Measurements from ENCODE around the gene BAIAP2L1. TPM values are rescaled to one million over a fixed set of nuclear protein-coding genes. Genes with fewer than 3 reads are reported as not detected.
"Not testable (repeated sequence)": the region's sequence is repeated elsewhere in the genome, so short reads cannot be mapped to it uniquely, and the experiment has no call there.

Gene BAIAP2L1
- total RNA-seq, 2 donors from 2014 or later = 67.2 to 70.9 TPM

GRCh38 chr7:98406827-98407226 lies 5.9 kb upstream of the BAIAP2L1 start:
- intact Hi-C loops (cut with DNase I, micrococcal nuclease) = no loop called here
- ATAC-seq (no peak), DNase-seq (no peak)

DNA sequence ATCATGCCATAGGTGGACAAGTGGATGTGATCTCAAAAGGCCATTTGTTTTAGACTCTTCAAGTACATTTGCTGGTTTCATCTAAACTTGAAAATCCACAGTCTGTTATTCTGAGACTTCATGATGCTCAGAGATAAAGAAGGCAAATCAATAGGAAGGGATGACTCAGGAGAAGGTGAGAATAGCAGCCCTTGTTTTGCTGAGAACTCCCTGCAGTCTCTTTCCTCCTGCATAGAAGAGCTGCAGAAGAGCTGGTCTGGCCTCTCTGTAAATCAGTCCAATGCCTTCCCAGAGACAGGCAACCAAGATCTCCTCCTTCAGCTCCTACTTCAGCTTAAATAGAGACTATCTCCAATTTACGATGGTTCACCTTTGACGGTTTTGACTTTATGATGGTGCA lies 4.0 kb upstream of the BAIAP2L1 start:
- intact Hi-C loops (cut with DNase I, micrococcal nuclease) = no loop called here

GRCh38 chr7:98399890-98400541 lies 874 bp downstream of the BAIAP2L1 start:
- no peak for DNase-seq
- intact Hi-C loops (cut with DNase I, micrococcal nuclease) = no loop called here
- ATAC-seq = no peak

More for the DNA sequence above, 4.0 kb upstream of the BAIAP2L1 start:
- DNase-seq = no peak
- no peak for ATAC-seq

DNA sequence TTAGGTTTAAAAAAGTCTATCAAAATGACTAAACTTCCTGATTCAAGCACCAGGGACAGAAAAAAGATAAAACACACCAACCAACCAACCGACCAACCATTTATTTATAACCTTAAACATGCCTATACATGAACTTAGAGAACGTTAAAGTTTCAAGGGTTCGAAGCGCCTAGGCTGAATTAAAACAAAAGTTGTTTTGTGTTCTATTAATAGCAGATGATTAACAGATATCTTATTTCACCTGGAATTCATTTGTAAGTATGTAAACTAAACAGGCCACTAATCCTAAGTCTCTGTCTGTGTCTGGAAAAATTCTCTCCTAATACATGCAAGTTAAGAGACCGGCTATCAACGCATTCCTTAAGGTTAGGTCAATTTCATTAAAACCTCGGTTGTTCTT lies 1.4 kb downstream of the BAIAP2L1 start:
- no peak for DNase-seq
- intact Hi-C loops (cut with DNase I, micrococcal nuclease) = no loop called here
- ATAC-seq = no peak

GRCh38 chr7:98398567-98399372 lies 2.1 kb downstream of the BAIAP2L1 start:
- intact Hi-C loops (cut with DNase I, micrococcal nuclease) = no loop called here
- DNase-seq (no peak), ATAC-seq (peak; percentile 1)

DNA sequence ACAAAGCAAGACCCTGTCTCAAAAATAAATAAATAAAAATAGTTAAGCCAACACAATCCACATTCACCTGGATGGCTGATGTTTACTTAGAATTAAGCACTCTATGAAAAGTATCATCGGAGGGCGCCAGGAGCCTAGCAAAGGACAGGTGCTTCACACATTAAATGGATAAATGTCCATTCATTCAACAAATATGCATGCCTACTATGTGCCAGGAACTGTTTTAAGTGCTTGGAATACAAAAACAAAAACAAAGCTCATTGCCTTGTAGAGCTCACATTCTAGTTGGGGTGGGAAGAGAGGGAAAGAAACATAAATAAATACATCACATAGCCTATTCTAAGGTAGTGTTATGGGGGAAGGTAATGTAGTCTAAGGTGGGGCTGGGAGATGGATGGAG lies 4.1 kb downstream of the BAIAP2L1 start:
- DNase-seq (no peak), ATAC-seq (no peak)
- intact Hi-C loops (cut with DNase I, micrococcal nuclease) = no loop called here

DNA sequence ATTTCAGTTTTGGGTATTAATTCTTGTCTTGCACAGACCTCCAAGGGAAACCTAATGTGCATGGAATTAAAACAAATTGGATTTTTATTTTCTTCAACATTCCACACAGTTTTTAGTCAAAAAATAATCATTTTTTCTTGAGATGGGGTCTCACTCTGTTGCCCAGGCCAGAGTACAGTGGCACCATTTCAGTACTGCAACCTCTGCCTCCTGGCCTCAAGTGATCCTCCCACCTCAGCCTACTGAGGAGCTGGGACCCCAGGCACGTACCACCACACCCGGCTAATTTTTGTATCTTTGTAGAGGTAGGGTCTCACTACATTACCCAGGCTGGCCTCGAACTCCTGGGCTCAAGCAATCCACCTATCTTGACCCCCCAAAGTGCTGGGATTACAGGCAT lies 4.9 kb downstream of the BAIAP2L1 start:
- DNase-seq (no peak), ATAC-seq (no peak)
- intact Hi-C loops (cut with DNase I, micrococcal nuclease) = no loop called here

DNA sequence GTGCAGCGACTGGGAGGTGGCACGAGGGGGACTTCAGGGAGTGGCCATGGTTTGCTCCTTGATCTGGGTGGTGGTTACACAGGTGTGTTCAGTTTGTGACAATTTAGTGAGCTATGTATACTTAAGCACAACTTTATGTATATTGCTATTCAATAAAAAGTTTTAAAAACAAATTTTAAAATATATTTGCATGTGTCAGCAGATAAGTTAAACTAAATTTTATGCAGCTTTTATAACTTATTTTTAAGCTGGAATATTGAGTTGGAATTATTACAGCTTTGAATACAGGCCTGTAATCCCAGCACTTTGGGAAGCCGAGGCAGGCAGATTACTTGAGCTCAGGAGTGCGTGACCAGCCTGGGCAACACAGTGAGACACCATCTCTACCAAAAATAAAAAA lies 5.4 kb downstream of the BAIAP2L1 start:
- ATAC-seq (peak; percentile 24), DNase-seq (no peak)
- intact Hi-C loops (cut with DNase I, micrococcal nuclease) = no loop called here

DNA sequence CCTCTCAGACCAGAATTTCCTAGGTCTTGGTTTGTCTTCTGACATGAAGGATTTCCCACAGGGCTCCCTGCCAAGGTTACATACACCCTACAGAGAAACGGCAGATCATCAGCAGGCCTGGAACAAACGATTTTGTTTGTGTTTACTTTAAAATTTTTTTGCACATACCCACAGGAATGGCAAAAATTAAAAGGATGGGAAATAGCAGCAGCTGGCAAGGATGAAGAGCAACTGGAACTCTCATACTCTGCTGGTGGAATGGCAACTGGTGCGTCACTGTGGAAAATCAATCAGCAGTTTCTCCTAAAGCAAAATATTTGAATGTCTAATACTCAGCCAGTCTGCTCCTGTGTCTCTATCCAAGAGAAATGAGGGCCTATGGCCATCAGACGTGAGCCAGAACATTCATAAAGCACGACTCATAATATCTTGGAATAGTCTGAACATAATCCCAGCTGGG lies 6.5 kb downstream of the BAIAP2L1 start:
- intact Hi-C loops (cut with DNase I, micrococcal nuclease) = no loop called here
- no peak for DNase-seq
- ATAC-seq = no peak

DNA sequence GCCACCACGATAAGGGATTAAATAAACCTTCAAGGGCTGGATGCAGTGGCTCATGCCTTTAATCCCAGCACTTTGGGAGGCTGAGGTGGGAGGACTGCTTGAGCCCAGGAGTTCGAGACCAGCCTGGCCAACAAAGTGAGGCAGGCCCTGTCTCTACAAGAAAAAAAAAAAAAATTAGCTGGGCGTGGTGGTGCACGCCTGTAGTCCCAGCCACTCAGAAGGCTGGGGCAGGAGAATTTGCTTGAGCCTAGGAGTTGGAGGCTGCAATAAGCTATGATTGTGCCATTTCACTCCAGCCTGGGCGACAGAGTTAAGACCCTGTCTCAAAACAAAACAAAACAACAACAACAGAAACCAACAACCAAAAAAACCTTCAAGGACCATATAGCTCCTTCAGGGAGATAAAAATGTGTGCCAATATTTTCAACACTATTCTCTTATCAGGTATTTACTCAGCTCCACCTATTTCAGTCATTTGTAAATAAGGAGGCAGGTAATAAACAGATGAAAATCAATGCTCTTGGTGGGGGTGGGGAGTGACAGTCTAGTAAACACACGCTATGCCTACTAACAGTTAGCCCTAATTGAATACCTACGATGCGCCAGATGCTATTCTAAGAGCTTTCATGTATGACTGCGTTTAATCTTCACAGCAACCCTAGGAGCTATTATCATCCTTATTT lies 13.2 kb downstream of the BAIAP2L1 start:
- DNase-seq = no peak
- peak; percentile 57 for ATAC-seq
- intact Hi-C loops (cut with DNase I, micrococcal nuclease) = no loop called here

DNA sequence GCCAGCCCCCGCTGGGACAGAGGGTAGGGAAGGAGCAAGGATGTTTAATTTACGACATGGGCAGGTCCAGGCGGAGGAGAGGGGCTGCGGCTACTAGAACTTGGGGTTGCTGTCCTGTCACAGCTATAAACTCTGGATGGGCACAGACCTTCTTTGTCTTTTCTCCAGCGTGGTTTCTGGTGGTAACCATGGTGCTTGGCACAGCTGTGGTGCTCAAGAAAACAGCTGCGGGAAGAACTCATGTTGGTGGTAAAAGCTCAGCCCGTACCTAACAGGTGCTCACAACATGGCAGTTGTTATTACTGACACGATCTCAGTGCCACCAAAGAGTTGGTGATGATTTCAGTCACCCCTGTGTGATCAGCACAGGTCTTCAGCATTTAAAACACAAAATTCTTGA lies 13.8 kb downstream of the BAIAP2L1 start:
- DNase-seq (no peak), ATAC-seq (no peak)
- intact Hi-C loops (cut with DNase I, micrococcal nuclease) = no loop called here

- DNase-seq; intact Hi-C loops (cut with DNase I, micrococcal nuclease): not testable (repeated sequence)
Observed at GRCh38 chr7:98385532-98385931, 15.4 kb downstream of the BAIAP2L1 start.

GRCh38 chr7:98378210-98378819 lies 22.6 kb downstream of the BAIAP2L1 start:
- no peak for ATAC-seq
- no peak for DNase-seq
- intact Hi-C loops (cut with DNase I, micrococcal nuclease) = no loop called here

More at GRCh38 chr7:98385532-98385931, 15.4 kb downstream of the BAIAP2L1 start:
- ATAC-seq = not testable (repeated sequence)

GRCh38 chr7:98376711-98377110 lies 24.2 kb downstream of the BAIAP2L1 start:
- DNase-seq (no peak), ATAC-seq (no peak)
- intact Hi-C loops (cut with DNase I, micrococcal nuclease) = no loop called here

GRCh38 chr7:98375664-98376063 lies 25.2 kb downstream of the BAIAP2L1 start:
- DNase-seq (no peak), ATAC-seq (no peak)
- intact Hi-C loops (cut with DNase I, micrococcal nuclease) = no loop called here

DNA sequence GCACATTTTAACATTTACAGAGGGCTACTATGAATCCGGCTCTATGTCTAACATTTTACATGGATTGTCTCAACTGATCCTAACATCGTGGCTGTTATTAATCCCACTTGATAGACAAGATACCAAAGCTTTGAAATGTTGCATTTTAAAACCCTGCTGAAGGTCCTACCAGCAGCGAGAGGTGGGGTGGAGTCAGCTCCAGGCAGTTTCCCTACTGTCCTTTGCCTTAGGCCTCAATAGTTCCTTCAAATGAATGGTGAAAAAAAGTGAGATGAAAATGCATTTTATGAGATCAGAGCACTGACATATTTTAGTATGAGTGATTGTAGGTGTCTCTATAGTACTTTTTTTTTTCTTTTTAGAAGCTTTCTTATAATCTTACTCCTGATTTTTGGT lies 26.6 kb downstream of the BAIAP2L1 start:
- DNase-seq (no peak), ATAC-seq (no peak)
- intact Hi-C loops (cut with DNase I, micrococcal nuclease) = no loop called here

DNA sequence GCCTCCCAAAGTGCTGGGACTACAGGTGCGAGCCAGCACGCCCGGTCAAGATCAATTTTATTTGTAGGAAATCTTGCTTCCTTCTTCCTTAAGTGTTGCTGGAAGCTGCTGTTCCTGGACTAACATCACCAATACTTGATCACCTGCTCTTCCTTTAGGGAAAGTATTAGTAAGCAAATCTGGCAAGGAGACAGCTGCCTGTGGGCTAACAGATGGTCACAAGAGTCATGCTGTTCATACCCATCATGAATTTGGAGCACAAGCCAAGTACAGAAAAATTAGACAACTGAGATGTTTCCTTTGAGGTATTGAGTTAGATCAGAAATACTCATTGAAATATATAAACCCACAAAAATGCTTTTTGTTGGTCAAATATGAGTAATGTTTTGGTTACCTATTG lies 27.9 kb downstream of the BAIAP2L1 start:
- ATAC-seq = peak; percentile 34
- intact Hi-C loops (cut with DNase I, micrococcal nuclease) = no loop called here
- DNase-seq = no peak

- intact Hi-C loops (cut with DNase I, micrococcal nuclease) = no loop called here
- DNase-seq = no peak
Observed at GRCh38 chr7:98369726-98370125, 31.2 kb downstream of the BAIAP2L1 start.

DNA sequence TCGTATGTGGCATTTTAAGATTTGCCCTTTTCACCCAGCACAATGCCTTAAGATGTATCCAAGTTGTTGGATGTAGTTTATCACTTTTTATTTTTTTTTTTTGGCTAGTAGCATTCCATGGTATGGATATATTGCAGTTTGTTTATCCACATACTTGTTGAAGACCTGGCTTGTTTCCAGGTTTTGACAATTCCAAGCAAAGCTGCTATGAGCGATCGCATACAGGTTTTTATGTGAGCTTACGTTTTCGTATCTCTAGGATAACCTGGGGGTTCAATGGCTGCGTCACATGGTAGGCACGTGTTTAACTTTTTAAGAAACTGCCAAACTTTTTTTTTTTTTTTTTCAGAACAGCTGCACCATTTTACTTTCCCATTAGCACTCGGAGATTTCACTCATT lies 32.2 kb downstream of the BAIAP2L1 start:
- DNase-seq = no peak

More at GRCh38 chr7:98369726-98370125, 31.2 kb downstream of the BAIAP2L1 start:
- no peak for ATAC-seq

More for the DNA sequence above, 32.2 kb downstream of the BAIAP2L1 start:
- intact Hi-C loops (cut with DNase I, micrococcal nuclease) = no loop called here
- no peak for ATAC-seq
